ENCODE data around the gene CDK15. TPM values are rescaled to one million over a fixed set of nuclear protein-coding genes. Genes with fewer than 3 reads are reported as not detected.

Gene CDK15
- total and polyA plus RNA-seq, 2 experiments from 2014 or later = 0.27 TPM; not detected in 1

DNA sequence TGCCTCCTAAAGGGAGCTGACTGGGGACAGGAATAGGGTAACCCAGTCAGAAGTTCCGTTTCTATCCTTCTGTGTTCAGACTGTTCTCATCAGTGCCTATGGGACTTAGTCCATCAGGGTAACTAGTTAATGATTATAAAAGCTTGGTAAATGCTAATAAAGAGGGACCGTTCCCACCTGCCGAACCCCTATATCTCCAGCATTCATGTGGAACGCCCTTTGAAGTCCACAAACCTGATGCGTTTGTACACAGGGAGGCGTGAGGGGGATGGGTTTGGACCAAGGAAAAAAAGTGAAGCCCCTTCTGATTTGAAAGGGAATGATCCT is 112.9 kb downstream of the CDK15 start:
- H3K27me3 ChIP-seq (ENCODE audit: insufficient read depth) = no peaks in the 10 kb centered on the region
- peaks cover 3% of the 10 kb centered on the region; the same call in 2 of the 3 replicates for H3K9me3 Mint-ChIP-seq
- no peak overlapping the region for H3K4me3 ChIP-seq
- H3K4me3 Mint-ChIP-seq = no peak overlapping the region
- no peak overlapping the region for H3K27ac Mint-ChIP-seq
- H3K36me3 ChIP-seq (ENCODE audit: insufficient read depth) = no peaks in the 10 kb centered on the region
- peaks cover 6% of the 10 kb centered on the region for H3K27me3 Mint-ChIP-seq (ENCODE audit: insufficient read depth, low read depth, poor library complexity)
- H4K20me1 ChIP-seq (replicated peaks; ENCODE audit: insufficient read depth) = no peaks in the 10 kb centered on the region
- no peak for DNase-seq (ENCODE audit: low spot score)
- no peaks in the 10 kb centered on the region for H3F3A ChIP-seq (replicated peaks; ENCODE audit: low read depth)
- H3K79me2 ChIP-seq (replicated peaks; ENCODE audit: insufficient read depth) = no peaks in the 10 kb centered on the region
- 0 out of 2 replicates have a peak, but pooled peaks cover 4% of the 10 kb centered on the region for H3K9me2 ChIP-seq (ENCODE audit: insufficient read depth)
- no peak for ATAC-seq
- H3K4me2 ChIP-seq = no peak overlapping the region
- H3K27ac ChIP-seq (ENCODE audit: low read depth) = no peak overlapping the region
- no peaks in the 10 kb centered on the region for H3K36me3 Mint-ChIP-seq (ENCODE audit: low read depth)
- peaks cover 24% of the 10 kb centered on the region for H3K4me1 Mint-ChIP-seq
- H3K4me1 ChIP-seq (ENCODE audit: insufficient read depth) = peaks cover 15% of the 10 kb centered on the region
- TF ChIP-seq, protein P1, sequence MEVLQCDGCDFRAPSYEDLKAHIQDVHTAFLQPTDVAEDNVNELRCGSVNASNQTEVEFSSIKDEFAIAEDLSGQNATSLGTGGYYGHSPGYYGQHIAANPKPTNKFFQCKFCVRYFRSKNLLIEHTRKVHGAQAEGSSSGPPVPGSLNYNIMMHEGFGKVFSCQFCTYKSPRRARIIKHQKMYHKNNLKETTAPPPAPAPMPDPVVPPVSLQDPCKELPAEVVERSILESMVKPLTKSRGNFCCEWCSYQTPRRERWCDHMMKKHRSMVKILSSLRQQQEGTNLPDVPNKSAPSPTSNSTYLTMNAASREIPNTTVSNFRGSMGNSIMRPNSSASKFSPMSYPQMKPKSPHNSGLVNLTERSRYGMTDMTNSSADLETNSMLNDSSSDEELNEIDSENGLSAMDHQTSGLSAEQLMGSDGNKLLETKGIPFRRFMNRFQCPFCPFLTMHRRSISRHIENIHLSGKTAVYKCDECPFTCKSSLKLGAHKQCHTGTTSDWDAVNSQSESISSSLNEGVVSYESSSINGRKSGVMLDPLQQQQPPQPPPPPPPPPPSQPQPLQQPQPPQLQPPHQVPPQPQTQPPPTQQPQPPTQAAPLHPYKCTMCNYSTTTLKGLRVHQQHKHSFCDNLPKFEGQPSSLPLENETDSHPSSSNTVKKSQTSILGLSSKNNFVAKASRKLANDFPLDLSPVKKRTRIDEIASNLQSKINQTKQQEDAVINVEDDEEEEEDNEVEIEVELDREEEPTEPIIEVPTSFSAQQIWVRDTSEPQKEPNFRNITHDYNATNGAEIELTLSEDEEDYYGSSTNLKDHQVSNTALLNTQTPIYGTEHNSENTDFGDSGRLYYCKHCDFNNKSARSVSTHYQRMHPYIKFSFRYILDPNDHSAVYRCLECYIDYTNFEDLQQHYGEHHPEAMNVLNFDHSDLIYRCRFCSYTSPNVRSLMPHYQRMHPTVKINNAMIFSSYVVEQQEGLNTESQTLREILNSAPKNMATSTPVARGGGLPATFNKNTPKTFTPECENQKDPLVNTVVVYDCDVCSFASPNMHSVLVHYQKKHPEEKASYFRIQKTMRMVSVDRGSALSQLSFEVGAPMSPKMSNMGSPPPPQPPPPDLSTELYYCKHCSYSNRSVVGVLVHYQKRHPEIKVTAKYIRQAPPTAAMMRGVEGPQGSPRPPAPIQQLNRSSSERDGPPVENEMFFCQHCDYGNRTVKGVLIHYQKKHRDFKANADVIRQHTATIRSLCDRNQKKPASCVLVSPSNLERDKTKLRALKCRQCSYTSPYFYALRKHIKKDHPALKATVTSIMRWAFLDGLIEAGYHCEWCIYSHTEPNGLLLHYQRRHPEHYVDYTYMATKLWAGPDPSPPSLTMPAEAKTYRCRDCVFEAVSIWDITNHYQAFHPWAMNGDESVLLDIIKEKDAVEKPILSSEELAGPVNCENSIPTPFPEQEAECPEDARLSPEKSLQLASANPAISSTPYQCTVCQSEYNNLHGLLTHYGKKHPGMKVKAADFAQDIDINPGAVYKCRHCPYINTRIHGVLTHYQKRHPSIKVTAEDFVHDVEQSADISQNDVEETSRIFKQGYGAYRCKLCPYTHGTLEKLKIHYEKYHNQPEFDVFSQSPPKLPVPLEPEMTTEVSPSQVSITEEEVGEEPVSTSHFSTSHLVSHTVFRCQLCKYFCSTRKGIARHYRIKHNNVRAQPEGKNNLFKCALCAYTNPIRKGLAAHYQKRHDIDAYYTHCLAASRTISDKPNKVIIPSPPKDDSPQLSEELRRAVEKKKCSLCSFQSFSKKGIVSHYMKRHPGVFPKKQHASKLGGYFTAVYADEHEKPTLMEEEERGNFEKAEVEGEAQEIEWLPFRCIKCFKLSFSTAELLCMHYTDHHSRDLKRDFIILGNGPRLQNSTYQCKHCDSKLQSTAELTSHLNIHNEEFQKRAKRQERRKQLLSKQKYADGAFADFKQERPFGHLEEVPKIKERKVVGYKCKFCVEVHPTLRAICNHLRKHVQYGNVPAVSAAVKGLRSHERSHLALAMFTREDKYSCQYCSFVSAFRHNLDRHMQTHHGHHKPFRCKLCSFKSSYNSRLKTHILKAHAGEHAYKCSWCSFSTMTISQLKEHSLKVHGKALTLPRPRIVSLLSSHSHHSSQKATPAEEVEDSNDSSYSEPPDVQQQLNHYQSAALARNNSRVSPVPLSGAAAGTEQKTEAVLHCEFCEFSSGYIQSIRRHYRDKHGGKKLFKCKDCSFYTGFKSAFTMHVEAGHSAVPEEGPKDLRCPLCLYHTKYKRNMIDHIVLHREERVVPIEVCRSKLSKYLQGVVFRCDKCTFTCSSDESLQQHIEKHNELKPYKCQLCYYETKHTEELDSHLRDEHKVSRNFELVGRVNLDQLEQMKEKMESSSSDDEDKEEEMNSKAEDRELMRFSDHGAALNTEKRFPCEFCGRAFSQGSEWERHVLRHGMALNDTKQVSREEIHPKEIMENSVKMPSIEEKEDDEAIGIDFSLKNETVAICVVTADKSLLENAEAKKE (CRISPR knock-in tag; IDR thresholded peaks at IDR 0.05) = no peak
- TF ChIP-seq STAT1 (IDR thresholded peaks at IDR 0.05; ENCODE audit: unreplicated experiment) (no peak), JUNB (IDR thresholded peaks at IDR 0.05; ENCODE audit: unreplicated experiment) (no peak), CTCF (conservative IDR thresholded peaks at IDR 0.05; ENCODE audit: low read depth in 2 of 2) (no peak), ZNF114 (CRISPR knock-in tag; IDR thresholded peaks at IDR 0.05) (no peak), ZNF331 (CRISPR knock-in tag; IDR thresholded peaks at IDR 0.05; ENCODE audit: low read depth) (no peak)
- H2AFZ ChIP-seq = 0 out of 2 replicates have a peak overlapping the region, but pooled peaks have one; percentile 23
